Endothelial cell of umbilical vein (primary cell): Measurements from ENCODE around the gene SIDT1. TPM values are rescaled to one million over a fixed set of nuclear protein-coding genes. Genes with fewer than 3 reads are reported as not detected.

Source experiments
- BruUV-seq: library from RNA; stranded (reverse); fragments of 400-500 nt; replicated peaks from 2 replicates; lab custom pipeline; 2021; lab: Mats Ljungman, UMichigan
- CTCF ChIA-PET: fragments of 300-600, 350-600 bp; sonication (Branson Sonifier 250); formaldehyde crosslinking; loops from one replicate; lab custom pipeline; 2021; ENCODE audit warnings: antibody characterized with exemption, inconsistent platforms; lab: Charles Lee
- POLR2A ChIA-PET: fragments of 300-600, 350-600 bp; sonication (Branson Sonifier 250); formaldehyde crosslinking; loops from one replicate; lab custom pipeline; 2021; ENCODE audit warnings: antibody characterized with exemption, inconsistent platforms; lab: Charles Lee
- DNase-seq: peaks from one replicate; pipeline ENCODE4 v3.0.0-alpha.2; 2011; ENCODE audit warnings: low read depth, low spot score
- FAIRE-seq: peaks from 2 replicates; lab custom pipeline; 2011; peaks lifted over from hg19 to GRCh38; lab: Jason Lieb, UNC
- H2AFZ ChIP-seq: 2 replicates; pipeline ENCODE4 v1.6.0; 2012; ENCODE audit warnings: low read depth, low read length, control low read depth, inconsistent platforms
- H3K27ac ChIP-seq: 2 replicates; pipeline ENCODE4 v1.5.1; 2011; ENCODE audit warnings: low read depth, mild to moderate bottlenecking, control low read depth, low read length, moderate library complexity; ENCODE audit not compliant: insufficient read depth
- H3K27me3 ChIP-seq, 2 experiments: 2 replicates each; pipeline versions ENCODE4 v1.6.0 to v1.6.1; 2011; ENCODE audit warnings: low read length in 2 of 2, mixed read lengths in 1 of 2; ENCODE audit not compliant: control insufficient read depth in 2 of 2, insufficient read depth in 2 of 2
- H3K36me3 ChIP-seq, 2 experiments: 2 replicates in 1 of 2; 3 replicates in 1 of 2; pipeline ENCODE4 v1.5.1; 2011; ENCODE audit warnings: low read length in 2 of 2, mild to moderate bottlenecking in 1 of 2, moderate library complexity in 1 of 2; ENCODE audit not compliant: control insufficient read depth in 2 of 2, insufficient read depth in 2 of 2; ENCODE audit errors: extremely low read depth in 1 of 2
- H3K4me1 ChIP-seq: 3 replicates; pipeline ENCODE4 v1.5.1; 2011; ENCODE audit warnings: mild to moderate bottlenecking, low read length; ENCODE audit not compliant: control insufficient read depth, insufficient read depth; ENCODE audit errors: extremely low read depth
- H3K4me2 ChIP-seq: 2 replicates; pipeline ENCODE4 v1.6.1; 2011; ENCODE audit warnings: low read length, control low read depth, mixed read lengths; ENCODE audit not compliant: insufficient read depth
- H3K4me3 ChIP-seq, 3 experiments: fragments of 200-600 bp in 1 of 3; sonication (generic), shearing (Covaris generic) in 1 of 3; replicated peaks in 1 of 3; 2 replicates each; pipeline ENCODE4 v1.5.1; 2011 to 2016; ENCODE audit warnings: control low read depth in 3 of 3, low read length in 3 of 3, mild to moderate bottlenecking in 2 of 3, inconsistent platforms in 1 of 3, low read depth in 1 of 3, moderate library complexity in 1 of 3; ENCODE audit not compliant: insufficient read depth in 1 of 3
- H3K79me2 ChIP-seq: 2 replicates; pipeline ENCODE4 v1.6.0; 2012; ENCODE audit warnings: low read length, inconsistent platforms; ENCODE audit not compliant: control insufficient read depth, insufficient read depth
- H3K9ac ChIP-seq: replicated peaks from 2 replicates; pipeline ENCODE3; 2011; ENCODE audit warnings: low read length, control low read depth; ENCODE audit not compliant: insufficient read depth; ENCODE audit errors: extremely low read depth
- H3K9me1 ChIP-seq: replicated peaks from 3 replicates; pipeline ENCODE4 v1.6.0; 2011; ENCODE audit warnings: mild to moderate bottlenecking, low read length; ENCODE audit not compliant: control insufficient read depth, insufficient read depth; ENCODE audit errors: extremely low read depth
- H3K9me3 ChIP-seq: replicated peaks from 2 replicates; pipeline ENCODE4 v1.5.1; 2012; ENCODE audit warnings: low read length, inconsistent platforms; ENCODE audit not compliant: control insufficient read depth, insufficient read depth
- H4K20me1 ChIP-seq: replicated peaks from 2 replicates; pipeline ENCODE3; 2011; ENCODE audit warnings: mild to moderate bottlenecking, low read length; ENCODE audit not compliant: control insufficient read depth, insufficient read depth; ENCODE audit errors: extremely low read depth
- EZH2 ChIP-seq: IDR thresholded peaks from 2 replicates; pipeline ENCODE4 v1.6.1; 2012; ENCODE audit warnings: borderline replicate concordance, low read depth, mild to moderate bottlenecking, moderate library complexity, low read length, inconsistent platforms; ENCODE audit not compliant: severe bottlenecking
- FOS ChIP-seq: IDR thresholded peaks from 2 replicates; pipeline ENCODE4 v1.6.1; 2011; ENCODE audit warnings: mild to moderate bottlenecking, low read length, moderate library complexity, borderline replicate concordance; ENCODE audit not compliant: insufficient read depth
- GATA2 ChIP-seq: IDR thresholded peaks from 2 replicates; pipeline ENCODE4 v1.7.0; 2011; ENCODE audit warnings: low read depth, mild to moderate bottlenecking, moderate library complexity, mixed read lengths, low read length; ENCODE audit not compliant: insufficient read length, insufficient read depth
- JUN ChIP-seq: IDR thresholded peaks from 2 replicates; pipeline ENCODE4 v1.6.1; 2011; ENCODE audit warnings: borderline replicate concordance, low read depth; ENCODE audit not compliant: insufficient read length, insufficient read depth
- MAX ChIP-seq: IDR thresholded peaks from 2 replicates; pipeline ENCODE4 v1.6.1; 2011; ENCODE audit not compliant: insufficient read depth, insufficient read length
- MYC ChIP-seq: IDR thresholded peaks from one replicate; pipeline ENCODE4 v1.6.1; 2011; ENCODE audit warnings: mild to moderate bottlenecking, low read depth, low read length
- POLR2A ChIP-seq: IDR thresholded peaks from 2 replicates; pipeline ENCODE4 v1.6.1; 2012; ENCODE audit warnings: low read depth, mild to moderate bottlenecking, control low read depth, low read length
- POLR2AphosphoS5 ChIP-seq: IDR thresholded peaks from 2 replicates; pipeline ENCODE4 v1.6.1; 2012; ENCODE audit warnings: low read depth, mild to moderate bottlenecking, control low read depth, low read length, moderate library complexity; ENCODE audit not compliant: insufficient read depth
- dilution Hi-C: fragments of 300-500 bp; cut with MboI; formaldehyde crosslinking; loops from one replicate; pipeline ENCODE4 v1.15.0; 2019; ENCODE audit warnings: low sequenced_read_pairs; ENCODE audit not compliant: extremely low pct_ligation_motif_present
- intact Hi-C: fragments of 100-400 bp; cut with micrococcal nuclease; formaldehyde crosslinking; loops from one replicate; pipeline ENCODE4 v1.10.0; 2022
- polyA plus RNA-seq, 4 experiments: library from polyadenylated mRNA; depleted of rRNA in 3 of 4; stranded (reverse) in 3 of 4; unstranded in 1 of 4; fragments of >200 nt; gene quantifications; 2 replicates each; pipeline versions ENCODE4 v1.2.1 to v1.2.3, GENCODE V29; 2011 to 2012; ENCODE audit warnings: missing spikeins in 1 of 4
- total RNA-seq: library from RNA; stranded (reverse); gene quantifications from 2 replicates; pipeline ENCODE4 v1.2.3, GENCODE V29; 2021
- TF ChIP-seq, protein P1 (sequence below), 2 donors: IDR thresholded peaks; 1 replicate in 1 of 2; 2 replicates in 1 of 2; pipeline ENCODE4 v1.5.1; 2011; ENCODE audit warnings: low read length in 2 of 2, mild to moderate bottlenecking in 2 of 2, moderate library complexity in 2 of 2, control low read depth in 1 of 2, inconsistent platforms in 1 of 2, low read depth in 1 of 2; ENCODE audit not compliant: insufficient read depth in 1 of 2; ENCODE audit errors: extremely low read depth in 1 of 2

Gene SIDT1
- total and polyA plus RNA-seq, 2 donors (not counting 3 experiments of a cell fraction or from before 2014, with no cell fraction given): 0.07 TPM; not detected in 1

- Histone ChIP-seq H3K9me3 (no peaks in the 10 kb centered on the region), H3K4me2 (no peak overlapping the region), H3K4me1 (no peaks in the 10 kb centered on the region), H3K9ac (no peak overlapping the region), H4K20me1 (no peaks in the 10 kb centered on the region), H3K4me3 (no peak overlapping the region), H3K36me3 (no peaks in the 10 kb centered on the region), H3K27ac (no peak overlapping the region), H3K9me1 (no peaks in the 10 kb centered on the region), H3K79me2 (no peaks in the 10 kb centered on the region), H2AFZ (no peak overlapping the region), H3K27me3 (peaks cover 14 to 36% of the 10 kb centered on the region in 2 experiments)
- POLR2A ChIA-PET: no interaction called here
- CTCF ChIA-PET: no interaction called here
- intact Hi-C loops (no loop called here), dilution Hi-C loops (no loop called here)
- DNase-seq: no peak
- no TSS peak for BruUV-seq
- no peak for TF ChIP-seq GATA2
- no peak for TF ChIP-seq MAX
- no peak for TF ChIP-seq FOS
- TF ChIP-seq POLR2A: no peak
- TF ChIP-seq JUN: no peak
- TF ChIP-seq EZH2: no peak
- TF ChIP-seq, protein P1, sequence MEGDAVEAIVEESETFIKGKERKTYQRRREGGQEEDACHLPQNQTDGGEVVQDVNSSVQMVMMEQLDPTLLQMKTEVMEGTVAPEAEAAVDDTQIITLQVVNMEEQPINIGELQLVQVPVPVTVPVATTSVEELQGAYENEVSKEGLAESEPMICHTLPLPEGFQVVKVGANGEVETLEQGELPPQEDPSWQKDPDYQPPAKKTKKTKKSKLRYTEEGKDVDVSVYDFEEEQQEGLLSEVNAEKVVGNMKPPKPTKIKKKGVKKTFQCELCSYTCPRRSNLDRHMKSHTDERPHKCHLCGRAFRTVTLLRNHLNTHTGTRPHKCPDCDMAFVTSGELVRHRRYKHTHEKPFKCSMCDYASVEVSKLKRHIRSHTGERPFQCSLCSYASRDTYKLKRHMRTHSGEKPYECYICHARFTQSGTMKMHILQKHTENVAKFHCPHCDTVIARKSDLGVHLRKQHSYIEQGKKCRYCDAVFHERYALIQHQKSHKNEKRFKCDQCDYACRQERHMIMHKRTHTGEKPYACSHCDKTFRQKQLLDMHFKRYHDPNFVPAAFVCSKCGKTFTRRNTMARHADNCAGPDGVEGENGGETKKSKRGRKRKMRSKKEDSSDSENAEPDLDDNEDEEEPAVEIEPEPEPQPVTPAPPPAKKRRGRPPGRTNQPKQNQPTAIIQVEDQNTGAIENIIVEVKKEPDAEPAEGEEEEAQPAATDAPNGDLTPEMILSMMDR (IDR thresholded peaks at IDR 0.05; ENCODE audit: extremely low read depth in 1 of 2, insufficient read depth in 1 of 2, low read depth in 1 of 2, low read length in 2 of 2): no peak
- no peak for TF ChIP-seq POLR2AphosphoS5
- no peak for TF ChIP-seq MYC
- no peak for FAIRE-seq
These were observed 53.4 kb downstream of the SIDT1 start for GRCh38 chr3:113585720-113586119.
